GM21619 (cell line): Measurements from ENCODE around the gene TOM1L2.

Source experiments
- ATAC-seq: cut with Tn5 transposase; IDR thresholded peaks from one replicate; pipeline ENCODE4 v1.9.1; 2021; ENCODE audit not compliant: unreplicated experiment

Gene TOM1L2

DNA sequence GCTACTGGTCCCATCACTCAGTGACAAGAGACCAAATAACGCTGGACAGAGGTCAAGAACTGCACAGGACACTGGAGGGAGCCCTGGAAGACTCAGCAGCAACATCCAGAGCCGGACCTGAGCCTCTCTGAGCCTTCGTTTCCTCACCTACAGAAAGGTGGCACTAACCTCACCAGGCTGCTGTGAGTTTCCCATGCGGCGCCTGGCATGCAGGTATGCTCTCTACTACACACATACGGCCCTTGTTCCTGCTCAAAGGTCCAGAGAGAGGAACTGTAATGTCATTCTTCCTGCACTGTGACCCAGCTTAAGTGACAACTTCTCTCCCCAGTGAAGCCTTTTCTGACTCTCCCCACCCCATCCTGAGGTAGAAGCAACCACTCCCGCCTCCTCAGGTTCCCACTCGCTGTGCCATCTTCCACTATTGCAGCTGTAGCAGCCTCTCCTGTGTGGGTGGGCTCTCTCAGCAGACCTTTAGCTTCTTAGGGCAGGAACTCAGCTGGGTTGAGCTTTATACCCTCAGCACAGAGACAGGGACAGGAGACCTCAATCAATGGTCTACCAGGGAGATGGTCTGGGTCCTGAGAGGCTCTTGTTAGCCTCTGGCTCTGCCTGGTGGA, 91.5 kb downstream of the TOM1L2 start:
- no peak for ATAC-seq

GRCh38 chr17:17877529-17878358, 94.5 kb downstream of the TOM1L2 start:
- no peak for ATAC-seq

DNA sequence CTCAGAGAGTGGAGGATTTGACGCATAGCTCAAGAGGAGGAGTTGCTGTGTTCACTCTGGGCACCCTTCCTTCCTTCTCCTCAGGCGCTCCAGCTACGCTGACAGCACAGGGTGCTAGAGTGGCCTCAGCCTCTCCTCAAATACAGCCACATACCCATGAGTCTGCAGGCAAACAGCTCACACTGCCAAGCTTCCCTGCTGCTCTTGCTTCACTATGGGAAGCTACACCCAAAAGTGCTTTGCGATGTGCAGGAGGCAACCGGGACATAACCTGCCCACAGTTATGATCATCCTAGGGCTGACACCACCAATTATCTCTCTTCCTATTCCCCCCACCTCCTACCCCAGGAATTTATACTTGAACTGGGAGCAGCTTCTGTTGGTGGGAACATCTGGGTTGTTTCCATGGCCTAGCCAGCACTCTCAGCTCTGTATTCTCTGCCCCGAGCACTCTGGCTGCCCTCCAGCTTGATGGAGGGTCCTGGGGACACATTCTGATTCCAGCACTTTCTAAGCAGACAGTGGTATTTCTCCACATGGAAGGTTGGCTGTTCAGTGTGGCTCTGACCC, 95.2 kb downstream of the TOM1L2 start:
- no peak for ATAC-seq

GRCh38 chr17:17874478-17874877, 97.7 kb downstream of the TOM1L2 start:
- ATAC-seq, result no peak

GRCh38 chr17:17873450-17873991, 98.7 kb downstream of the TOM1L2 start:
- ATAC-seq, result no peak

DNA sequence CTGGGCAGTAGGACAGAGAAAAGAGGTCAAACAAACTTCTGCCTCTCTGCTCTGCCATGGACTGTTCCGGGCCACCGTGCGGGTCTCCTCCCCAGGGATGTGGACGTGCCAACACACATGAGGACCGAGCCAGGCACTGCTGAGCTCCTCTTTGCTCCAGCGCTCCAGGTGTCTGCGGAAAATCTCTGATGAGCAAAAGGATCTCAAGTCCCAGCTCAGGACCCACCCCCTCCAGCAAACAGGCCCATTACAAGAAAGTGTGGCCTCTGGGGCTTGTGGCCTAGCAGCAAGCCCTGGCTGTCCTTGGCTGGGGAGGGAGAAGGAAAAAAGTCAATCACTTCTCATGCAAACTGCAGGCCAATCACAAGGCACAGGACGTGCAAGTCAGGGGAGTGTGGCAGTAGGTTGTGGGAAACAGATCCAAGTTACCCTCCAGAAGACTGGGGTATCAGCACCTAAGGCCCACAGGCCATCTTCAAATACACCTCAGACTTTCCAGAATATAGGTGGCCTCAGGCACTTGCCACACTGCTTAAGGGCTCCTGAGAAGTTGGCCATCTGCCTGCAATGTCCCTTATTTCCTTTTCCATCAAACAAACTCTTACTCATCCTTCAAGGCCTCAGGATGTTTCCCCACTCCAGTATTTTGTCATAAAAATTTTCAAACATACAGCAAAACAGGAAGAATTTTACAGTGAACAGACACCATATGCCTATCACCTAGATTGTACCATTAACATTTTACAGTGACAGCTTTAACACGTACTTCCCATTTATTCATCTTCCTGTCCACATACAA, 99.5 kb downstream of the TOM1L2 start:
- no peak for ATAC-seq

GRCh38 chr17:17871913-17872312, 100.3 kb downstream of the TOM1L2 start:
- ATAC-seq, result no peak

- no peak for ATAC-seq
Observed at GRCh38 chr17:17870247-17870646, 102.0 kb downstream of the TOM1L2 start.

DNA sequence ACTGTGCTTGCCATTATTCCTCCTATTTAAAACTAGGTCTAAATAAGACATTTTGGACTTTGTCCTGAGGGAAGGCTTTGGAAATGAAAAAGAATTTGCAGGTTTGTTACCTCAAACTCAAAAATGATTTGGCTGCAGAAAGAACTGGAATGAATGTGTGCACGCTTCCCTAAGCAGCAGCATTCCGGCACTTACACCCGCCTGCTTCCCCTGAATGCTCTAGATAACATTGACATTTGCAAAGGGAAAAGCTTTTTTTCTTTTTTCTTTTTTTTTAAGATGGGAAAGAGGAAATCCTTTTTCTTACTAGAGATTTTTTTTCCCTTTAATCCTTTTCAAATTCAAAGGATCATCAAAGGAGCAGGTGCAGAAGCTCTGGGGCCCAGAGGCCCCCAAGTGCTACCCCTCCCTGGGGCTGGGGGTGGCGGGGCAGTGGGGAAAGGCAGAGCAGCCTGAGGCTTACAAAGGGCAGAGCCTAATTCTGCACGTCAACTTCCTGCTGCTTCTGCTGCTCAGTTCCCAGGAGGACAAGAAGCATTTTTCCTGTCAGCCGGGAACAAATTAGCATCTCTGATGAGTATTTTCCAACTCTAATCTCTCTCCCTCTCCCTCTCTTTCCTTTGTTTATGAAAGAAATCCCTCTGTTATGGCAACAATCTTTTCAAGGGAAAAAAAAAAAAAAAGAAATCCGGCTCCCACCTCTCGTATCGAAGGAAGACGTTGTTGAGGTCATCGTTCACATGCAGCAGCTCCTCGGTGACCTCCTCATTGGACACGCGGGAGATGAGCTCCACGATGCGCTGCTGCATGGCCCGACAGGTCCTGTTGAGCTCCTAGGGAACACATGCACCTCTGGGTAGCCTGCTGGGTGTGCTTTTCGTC, 103.3 kb downstream of the TOM1L2 start:
- ATAC-seq, result no peak

DNA sequence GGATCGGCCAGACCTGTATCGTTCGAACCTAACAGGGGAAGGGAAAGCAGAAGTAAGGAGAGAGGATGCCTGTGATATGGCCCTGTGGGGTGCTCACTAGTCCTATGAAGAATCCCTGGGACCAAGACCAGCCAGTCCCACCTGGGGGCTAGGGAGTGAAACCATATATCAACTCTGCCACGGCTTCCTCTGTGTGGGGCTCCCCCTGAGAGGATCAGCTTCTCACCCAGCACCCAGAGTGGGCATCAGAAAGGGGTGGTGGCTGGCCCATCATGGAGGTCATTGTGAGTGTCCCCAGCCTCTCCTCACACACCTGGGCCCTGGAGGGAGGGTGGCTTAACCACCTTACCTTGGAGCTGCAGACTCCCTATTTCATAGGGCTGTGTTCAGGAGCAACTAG, 105.3 kb downstream of the TOM1L2 start:
- no peak for ATAC-seq

- ATAC-seq, result no peak
Observed at GRCh38 chr17:17866425-17866824, 105.8 kb downstream of the TOM1L2 start.

GRCh38 chr17:17865035-17865434, 107.2 kb downstream of the TOM1L2 start:
- ATAC-seq, result no peak

- ATAC-seq, result no peak
Observed at GRCh38 chr17:17860766-17861107, 111.5 kb downstream of the TOM1L2 start.

DNA sequence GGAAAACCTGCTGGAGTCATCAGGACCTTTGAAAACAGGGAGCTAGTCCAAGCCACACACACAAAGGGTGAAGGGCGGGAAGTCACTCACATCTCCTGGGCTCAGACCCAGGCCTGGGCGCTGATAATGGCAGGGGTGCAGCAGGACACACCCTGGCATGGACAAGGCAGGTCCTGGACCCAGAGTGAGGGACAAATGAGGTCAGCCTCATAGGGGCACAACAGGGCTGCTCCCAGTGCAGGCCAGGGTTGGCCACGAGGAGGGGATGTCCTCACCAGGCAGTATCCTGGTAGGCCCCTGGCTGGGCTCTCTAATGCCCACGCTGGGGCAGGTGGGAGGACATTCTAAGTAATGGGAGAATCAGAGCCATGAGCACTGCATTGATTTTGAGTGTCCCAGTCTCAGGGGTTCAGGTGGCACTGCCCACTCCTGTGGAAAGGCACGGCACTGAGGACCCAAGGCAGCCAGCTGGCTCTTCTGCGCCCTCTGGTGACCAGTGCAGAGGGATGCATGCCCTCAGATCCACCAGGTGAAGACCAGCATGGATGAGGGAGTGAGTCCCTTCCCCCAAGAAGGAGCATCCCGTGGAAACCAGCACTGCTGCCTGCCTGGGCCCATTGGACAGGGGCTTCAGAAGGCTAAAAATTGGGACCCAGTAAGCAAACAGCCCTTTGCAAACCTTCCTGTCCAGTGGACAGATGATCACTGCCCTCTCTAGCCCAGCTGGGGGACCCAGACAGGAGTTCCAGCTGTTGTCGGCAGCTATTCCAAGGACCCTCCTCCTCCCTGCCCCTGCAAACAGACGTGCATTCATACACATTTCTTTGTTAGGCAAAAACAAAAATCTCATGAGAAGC, 112.1 kb downstream of the TOM1L2 start:
- no peak for ATAC-seq

GRCh38 chr17:17857496-17857895, 114.7 kb downstream of the TOM1L2 start:
- ATAC-seq, result no peak

DNA sequence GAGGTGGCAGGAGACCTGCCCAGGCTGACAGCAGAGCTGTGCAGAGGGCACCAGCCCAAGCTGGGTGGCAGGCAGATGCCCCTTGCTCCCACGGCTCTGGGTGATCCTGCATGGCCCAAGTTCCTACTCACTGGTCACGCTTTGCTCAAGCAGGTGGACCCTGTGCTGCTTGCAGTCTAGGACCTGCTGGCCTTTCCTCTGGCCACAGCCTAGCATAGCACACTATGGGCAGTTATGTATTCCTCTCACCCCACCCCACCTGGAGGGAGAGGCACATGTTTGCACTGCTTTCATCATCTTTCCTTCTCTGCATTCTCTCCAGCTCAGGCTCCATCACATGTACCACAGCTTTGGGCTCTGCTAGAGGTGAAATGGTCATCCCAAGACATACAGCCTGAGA, 115.8 kb downstream of the TOM1L2 start:
- no peak for ATAC-seq

- ATAC-seq, result no peak
Observed at GRCh38 chr17:17855976-17856375, 116.2 kb downstream of the TOM1L2 start.

GRCh38 chr17:17853811-17854447, 118.3 kb downstream of the TOM1L2 start:
- no peak for ATAC-seq

DNA sequence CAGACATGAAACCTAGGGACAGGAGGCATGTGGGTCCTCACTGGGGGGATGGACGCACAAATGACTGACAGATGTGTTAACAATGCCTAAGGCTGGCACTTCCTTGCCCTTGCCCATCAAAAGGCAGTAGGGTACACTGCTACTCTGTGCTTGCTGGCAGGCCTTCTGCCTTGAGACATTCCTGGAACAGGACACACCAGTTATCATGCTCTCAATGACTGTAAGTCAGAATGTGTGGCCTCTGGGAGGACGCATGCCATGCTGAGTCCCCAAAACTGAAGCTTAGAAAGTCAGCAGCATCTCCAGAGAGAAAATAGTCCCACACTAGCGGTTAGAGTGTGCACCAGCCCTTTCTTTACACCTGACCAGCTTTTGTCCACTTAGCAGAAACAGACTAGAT, 119.3 kb downstream of the TOM1L2 start:
- no peak for ATAC-seq
